MM.1S (cell line): ENCODE data around the gene C8G.

Experiments
- DNase-seq: peaks from one replicate; pipeline ENCODE4 v3.0.0-alpha.2; 2015
- H2AFZ ChIP-seq: fragments of 300-600 bp; sonication (generic); 2 replicates; pipeline ENCODE4 v1.6.0; 2016; ENCODE audit warnings: antibody characterized with exemption, low read length
- H3F3A ChIP-seq: fragments of 300-600 bp; sonication (generic); 2 replicates; pipeline ENCODE4 v1.6.1; 2016; ENCODE audit warnings: mild to moderate bottlenecking, antibody characterized with exemption, low read length, moderate library complexity, mixed read lengths; ENCODE audit not compliant: insufficient read depth
- H3K27ac ChIP-seq: fragments of 300-600 bp; sonication (generic); 2 replicates; pipeline ENCODE4 v1.5.1; 2016; ENCODE audit warnings: mild to moderate bottlenecking, low read length
- H3K27me3 ChIP-seq: fragments of 300-600 bp; sonication (generic); replicated peaks from 2 replicates; pipeline ENCODE4 v1.6.0; 2016; ENCODE audit warnings: low read length; ENCODE audit not compliant: insufficient read depth
- H3K36me3 ChIP-seq: fragments of 300-600 bp; sonication (generic); replicated peaks from 2 replicates; pipeline ENCODE4 v1.6.1; 2016; ENCODE audit warnings: mild to moderate bottlenecking, low read length, mixed read lengths; ENCODE audit not compliant: insufficient read depth
- H3K4me1 ChIP-seq: fragments of 300-600 bp; sonication (generic); 2 replicates; pipeline ENCODE4 v1.6.1; 2016; ENCODE audit warnings: low read length, mixed read lengths
- H3K4me2 ChIP-seq: fragments of 300-600 bp; sonication (generic); 2 replicates; pipeline ENCODE4 v1.6.0; 2016; ENCODE audit warnings: low read depth, low read length
- H3K4me3 ChIP-seq: fragments of 300-600 bp; sonication (generic); 2 replicates; pipeline ENCODE4 v1.5.1; 2016; ENCODE audit warnings: low read length, mixed read lengths
- H3K79me2 ChIP-seq: fragments of 300-600 bp; sonication (generic); 2 replicates; pipeline ENCODE4 v1.6.1; 2016; ENCODE audit warnings: mixed run types, low read length, mixed read lengths
- H3K9ac ChIP-seq: fragments of 300-600 bp; sonication (generic); 2 replicates; pipeline ENCODE4 v1.6.1; 2016; ENCODE audit warnings: low read length, mixed read lengths
- H3K9me2 ChIP-seq: fragments of 300-600 bp; sonication (generic); replicated peaks from 2 replicates; pipeline ENCODE4 v1.6.1; 2016; ENCODE audit warnings: mild to moderate bottlenecking, low read length, mixed read lengths; ENCODE audit not compliant: insufficient read depth
- H3K9me3 ChIP-seq: fragments of 300-600 bp; sonication (generic); replicated peaks from 2 replicates; pipeline ENCODE4 v1.6.1; 2016; ENCODE audit warnings: mild to moderate bottlenecking, low read length, mixed read lengths; ENCODE audit not compliant: insufficient read depth
- H4K20me1 ChIP-seq: fragments of 300-600 bp; sonication (generic); 2 replicates; pipeline ENCODE4 v1.6.1; 2016; ENCODE audit warnings: mild to moderate bottlenecking, low read length, moderate library complexity, mixed read lengths; ENCODE audit not compliant: insufficient read depth
- EZH2 ChIP-seq: fragments of 300-600 bp; sonication (generic); optimal IDR thresholded peaks from 2 replicates; pipeline ENCODE3; 2017; ENCODE audit warnings: low read depth, mild to moderate bottlenecking, antibody characterized with exemption, low read length, mixed read lengths
- EZH2phosphoT487 ChIP-seq: fragments of 300-600 bp; sonication (generic); IDR thresholded peaks from 2 replicates; pipeline ENCODE4 v1.6.1; 2018; ENCODE audit warnings: antibody characterized with exemption, low read length
- TF ChIP-seq, protein P1 (sequence below): fragments of 300-600 bp; sonication (generic); IDR thresholded peaks from 2 replicates; pipeline ENCODE4 v1.5.1; 2016; ENCODE audit warnings: antibody characterized with exemption, low read length, mixed read lengths

Gene C8G

DNA sequence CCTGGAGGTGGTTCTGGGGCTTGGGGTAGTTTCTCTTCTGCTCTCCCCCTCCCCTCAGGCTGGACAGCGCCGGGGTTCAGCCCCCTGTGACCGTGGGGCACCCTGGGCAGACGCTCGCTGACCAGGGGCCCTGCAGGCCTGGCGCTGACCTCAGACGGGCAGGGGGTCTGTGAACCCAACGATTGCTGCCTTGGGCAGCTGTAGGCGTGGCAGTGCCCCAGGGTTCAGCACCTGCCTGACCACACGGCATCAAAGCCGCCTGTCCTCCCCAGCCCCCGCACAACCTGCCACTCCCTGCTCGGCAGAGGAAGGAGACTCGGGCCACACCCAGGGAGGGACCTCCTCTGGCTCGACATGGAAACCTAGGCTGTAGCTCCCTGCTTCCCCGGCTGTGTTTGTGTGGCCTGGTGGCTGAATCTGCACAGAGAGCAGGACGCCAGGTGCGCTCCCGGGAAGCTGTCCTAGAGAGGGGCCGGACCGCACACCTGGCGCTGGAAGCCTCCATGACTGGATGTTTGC, 19.2 kb downstream of the C8G start:
- Histone ChIP-seq H3F3A (no peaks in the 10 kb centered on the region), H3K4me1 (no peaks in the 10 kb centered on the region), H4K20me1 (no peaks in the 10 kb centered on the region), H3K9ac (no peak overlapping the region), H3K9me3 (no peaks in the 10 kb centered on the region), H3K4me2 (peak overlapping the region; percentile 14; the same call in 1 of the 2 replicates), H3K27me3 (peaks cover 70% of the 10 kb centered on the region), H3K79me2 (no peaks in the 10 kb centered on the region), H3K27ac (no peak overlapping the region), H3K9me2 (no peaks in the 10 kb centered on the region), H3K36me3 (no peaks in the 10 kb centered on the region), H2AFZ (no peak overlapping the region), H3K4me3 (no peak overlapping the region)
- TF ChIP-seq EZH2 (no peak), EZH2phosphoT487 (no peak)
- TF ChIP-seq, protein P1, sequence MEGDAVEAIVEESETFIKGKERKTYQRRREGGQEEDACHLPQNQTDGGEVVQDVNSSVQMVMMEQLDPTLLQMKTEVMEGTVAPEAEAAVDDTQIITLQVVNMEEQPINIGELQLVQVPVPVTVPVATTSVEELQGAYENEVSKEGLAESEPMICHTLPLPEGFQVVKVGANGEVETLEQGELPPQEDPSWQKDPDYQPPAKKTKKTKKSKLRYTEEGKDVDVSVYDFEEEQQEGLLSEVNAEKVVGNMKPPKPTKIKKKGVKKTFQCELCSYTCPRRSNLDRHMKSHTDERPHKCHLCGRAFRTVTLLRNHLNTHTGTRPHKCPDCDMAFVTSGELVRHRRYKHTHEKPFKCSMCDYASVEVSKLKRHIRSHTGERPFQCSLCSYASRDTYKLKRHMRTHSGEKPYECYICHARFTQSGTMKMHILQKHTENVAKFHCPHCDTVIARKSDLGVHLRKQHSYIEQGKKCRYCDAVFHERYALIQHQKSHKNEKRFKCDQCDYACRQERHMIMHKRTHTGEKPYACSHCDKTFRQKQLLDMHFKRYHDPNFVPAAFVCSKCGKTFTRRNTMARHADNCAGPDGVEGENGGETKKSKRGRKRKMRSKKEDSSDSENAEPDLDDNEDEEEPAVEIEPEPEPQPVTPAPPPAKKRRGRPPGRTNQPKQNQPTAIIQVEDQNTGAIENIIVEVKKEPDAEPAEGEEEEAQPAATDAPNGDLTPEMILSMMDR = no peak
- DNase-seq = no peak

DNA sequence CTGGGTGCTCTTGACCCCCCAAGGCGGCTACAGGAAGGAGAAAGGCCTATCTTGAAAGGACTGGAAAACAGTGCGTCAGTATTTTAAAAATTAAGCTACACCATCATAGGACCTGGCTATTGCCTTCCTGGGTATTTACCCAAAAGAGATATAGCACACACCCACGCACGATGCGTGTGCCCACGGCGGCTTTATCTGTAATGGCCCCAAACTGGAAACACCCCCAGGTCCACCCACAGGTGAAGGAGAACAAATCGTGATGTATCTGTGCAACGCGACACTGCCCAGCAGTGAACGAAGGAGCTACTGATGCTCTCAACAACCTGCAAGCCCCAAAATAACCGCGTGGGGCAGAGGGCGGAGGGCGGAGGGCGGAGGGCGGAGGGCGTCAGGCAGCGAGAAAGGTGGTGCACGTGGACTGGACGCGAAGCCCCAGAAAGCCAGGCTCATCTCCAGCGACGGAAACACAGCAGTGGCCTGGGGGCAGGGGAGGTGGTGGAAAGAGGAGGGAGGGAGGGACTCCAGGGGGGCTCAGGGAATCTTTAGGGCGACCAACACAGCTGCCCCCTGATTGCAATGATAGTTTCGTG, 19.9 kb downstream of the C8G start:
- no peak for DNase-seq
- H2AFZ ChIP-seq = no peak overlapping the region
- no peaks in the 10 kb centered on the region for H3K4me1 ChIP-seq
- no peaks in the 10 kb centered on the region for H3K79me2 ChIP-seq
- H3K4me2 ChIP-seq = peak overlapping the region; percentile 14; the same call in 1 of the 2 replicates
- H3K27ac ChIP-seq = no peak overlapping the region
- TF ChIP-seq EZH2phosphoT487 (no peak), EZH2 (no peak)
- TF ChIP-seq, protein P1 = no peak
- no peaks in the 10 kb centered on the region for H3F3A ChIP-seq
- no peaks in the 10 kb centered on the region for H3K9me2 ChIP-seq
- H3K36me3 ChIP-seq = no peaks in the 10 kb centered on the region
- no peaks in the 10 kb centered on the region for H3K9me3 ChIP-seq
- H3K4me3 ChIP-seq = no peak overlapping the region
- peaks cover 68% of the 10 kb centered on the region for H3K27me3 ChIP-seq
- H4K20me1 ChIP-seq = no peaks in the 10 kb centered on the region
- no peak overlapping the region for H3K9ac ChIP-seq

DNA sequence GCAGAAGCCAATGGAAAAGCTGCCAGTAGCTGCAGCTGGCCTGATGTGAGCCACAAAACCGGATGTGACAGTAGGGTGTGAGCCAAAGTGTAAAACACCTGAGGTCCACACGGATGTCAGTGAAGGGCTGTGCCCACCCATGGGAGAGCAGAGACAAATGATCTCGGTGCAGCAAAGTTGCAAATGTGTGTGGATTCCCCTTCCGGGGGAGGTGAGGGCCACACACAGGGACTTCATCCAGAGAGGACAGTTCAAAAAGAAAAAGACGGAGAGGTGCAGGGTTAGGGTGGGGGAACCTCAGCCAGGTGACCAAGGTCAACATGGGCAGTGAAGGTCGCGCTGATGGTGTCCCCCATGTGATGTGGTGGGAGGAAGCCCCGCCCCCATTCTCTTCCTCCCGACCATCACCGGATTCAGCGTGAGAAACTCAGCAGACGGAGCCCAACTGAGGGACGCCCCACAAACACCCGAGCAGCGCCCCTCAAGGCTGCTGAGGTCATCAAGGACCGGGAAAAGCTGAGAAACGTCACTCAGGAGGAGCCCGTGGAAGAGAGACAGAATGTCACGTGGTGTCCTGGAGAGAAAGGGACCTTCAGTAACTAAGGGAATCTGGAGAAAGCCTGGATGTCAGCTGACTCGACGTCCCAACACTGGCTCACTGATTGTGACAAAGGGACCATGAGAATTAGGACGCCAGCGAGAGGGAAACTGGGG, 20.9 kb downstream of the C8G start:
- no peak overlapping the region for H3K4me2 ChIP-seq
- H3K27ac ChIP-seq = no peak overlapping the region
- H3K9me2 ChIP-seq = no peaks in the 10 kb centered on the region
- no peak overlapping the region for H3K9ac ChIP-seq
- no peaks in the 10 kb centered on the region for H3K36me3 ChIP-seq
- H2AFZ ChIP-seq = no peak overlapping the region
- no peaks in the 10 kb centered on the region for H3F3A ChIP-seq
- peaks cover 72% of the 10 kb centered on the region for H3K27me3 ChIP-seq
- H3K4me3 ChIP-seq = no peak overlapping the region
- no peaks in the 10 kb centered on the region for H3K9me3 ChIP-seq
- no peaks in the 10 kb centered on the region for H3K79me2 ChIP-seq
- peak; percentile 21 for DNase-seq
- H4K20me1 ChIP-seq = no peaks in the 10 kb centered on the region
- no peaks in the 10 kb centered on the region for H3K4me1 ChIP-seq
- no peak for TF ChIP-seq EZH2phosphoT487
- no peak for TF ChIP-seq EZH2
- TF ChIP-seq, protein P1 = no peak
